ENCODE measurements around the gene IDE. TPM values are rescaled to one million over a fixed set of nuclear protein-coding genes. Genes with fewer than 3 reads are reported as not detected.
A peak's percentile ranks its signal among the peaks of the same experiment; 100 is the strongest.

IDE gene
- total and polyA plus RNA-seq, 2 of the 4 experiments (the other 2 are of a cell fraction): 9.3 to 27.4 TPM

GRCh38 chr10:92573091-92573797, 649 bp downstream of the IDE start:
- dilution Hi-C loops (cut with HindIII; ENCODE audit: low sequenced_read_pairs, unreplicated experiment): no loop called here
- WGBS, 2 experiments (ENCODE audit: extremely low coverage in 2 of 2, insufficient read length in 1 of 2): 1% methylated on average over 23 of the region's 56 CpGs; no CpG with 5 or more reads in 1 of the 2 experiments
- TF ChIP-seq RAD21 (IDR thresholded peaks at IDR 0.05; ENCODE audit: low read length) (no peak), MAZ (IDR thresholded peaks at IDR 0.05; ENCODE audit: borderline replicate concordance, low read depth, low read length) (no peak), SMC3 (IDR thresholded peaks at IDR 0.05; ENCODE audit: low read depth, low read length) (no peak), POLR2A (IDR thresholded peaks at IDR 0.05; ENCODE audit: low read depth, low read length) (peak; percentile 71; the same call in 1 of the 2 replicates), NFE2L2 (IDR thresholded peaks at IDR 0.05; ENCODE audit: low read depth, low read length) (no peak), FOS (IDR thresholded peaks at IDR 0.05; ENCODE audit: low read depth, low read length) (no peak), MAFK (IDR thresholded peaks at IDR 0.05; ENCODE audit: low read depth, low read length) (no peak), CTCF (conservative IDR thresholded peaks at IDR 0.05; ENCODE audit: low read depth, low read length) (peak; percentile 18; the same call in 1 of the 2 replicates)
- Histone ChIP-seq H2BK5ac (ENCODE audit: low read depth, low read length, poor library complexity, severe bottlenecking) (peak overlapping the region; percentile 83), H2BK20ac (ENCODE audit: low read depth, low read length) (0 out of 2 replicates have a peak overlapping the region, but pooled peaks have one; percentile 12), H3K36me3 (ENCODE audit: control insufficient read depth, insufficient read depth, low read length) (no peaks in the 10 kb centered on the region), H2AK9ac (replicated peaks; ENCODE audit: low read depth, low read length, poor library complexity) (peak overlapping the region; percentile 88), H4K5ac (ENCODE audit: low read depth, low read length) (peak overlapping the region; percentile 25), H3K4me3 (ENCODE audit: insufficient read depth, low read depth, low read length) (peak overlapping the region; percentile 70), H2AK5ac (ENCODE audit: low read depth, low read length) (peak overlapping the region; percentile 79; the same call in 1 of the 2 replicates), H2AFZ (replicated peaks; ENCODE audit: low read length, poor library complexity) (peak overlapping the region; percentile 99), H3K9ac (ENCODE audit: low read depth, low read length) (peak overlapping the region; percentile 74), H3K27ac (ENCODE audit: insufficient read depth, low read length) (peak overlapping the region; percentile 91), H3K9me3 (ENCODE audit: control insufficient read depth, insufficient read depth, low read length) (no peaks in the 10 kb centered on the region), H3K27me3 (ENCODE audit: control insufficient read depth, insufficient read depth, low read length) (no peaks in the 10 kb centered on the region), H3K4ac (ENCODE audit: low read depth, low read length) (peak overlapping the region; percentile 80), H4K91ac (ENCODE audit: insufficient read depth, low read depth, low read length) (peak overlapping the region; percentile 37), H3K9me1 (ENCODE audit: insufficient read depth, low read length) (peaks cover 7% of the 10 kb centered on the region), H3K4me2 (ENCODE audit: low read depth, low read length) (peak overlapping the region; percentile 89), H4K8ac (ENCODE audit: low read depth in 2 of 2, low read length in 2 of 2) (peak overlapping the region; percentile 63 to 77), H3K4me1 (ENCODE audit: control insufficient read depth, insufficient read depth, low read length) (peaks cover 4% of the 10 kb centered on the region), H3K18ac (ENCODE audit: low read depth, low read length) (peak overlapping the region; percentile 1), H4K20me1 (ENCODE audit: insufficient read depth, low read length) (peaks cover 23% of the 10 kb centered on the region), H3K23ac (ENCODE audit: low read depth, low read length) (peak overlapping the region; percentile 89), H2BK120ac (ENCODE audit: low read depth, low read length) (peak overlapping the region; percentile 60), H3K14ac (replicated peaks; ENCODE audit: low read depth, low read length) (peak overlapping the region; percentile 41), H2BK15ac (ENCODE audit: low read depth, low read length) (peak overlapping the region; percentile 1; the same call in 1 of the 3 replicates), H3K56ac (ENCODE audit: extremely low read depth, insufficient read depth, low read length) (peak overlapping the region; percentile 86), H3K79me1 (ENCODE audit: low read depth in 1 of 2, low read length in 2 of 2) (peaks cover 10 to 41% of the 10 kb centered on the region in 2 experiments)
- in situ Hi-C loops (cut with MboI; ENCODE audit: low sequenced_read_pairs): no loop called here
- ATAC-seq (ENCODE audit: low read depth): peak; percentile 16
- ChIA-PET POLR2A (ENCODE audit: unreplicated experiment) (interaction anchor here (1.0 kb wide), 1 partner anchor 40 kb away, joined by 3 read pairs; no protein-coding TSS in a partner anchor), CTCF (interaction anchor here (0.6 to 4.0 kb wide), 5 partner anchors 18 to 83 kb away, joined by 3 to 20 read pairs (median 7); no protein-coding TSS in a partner anchor)
- DNase-seq: peak; percentile 36
- BruUV-seq (replicated peaks): no TSS peak
- intact Hi-C loops (cut with micrococcal nuclease): loop anchor here (2.0 to 10.0 kb wide), 3 partner anchors 28 to 488 kb away; no protein-coding TSS in a partner anchor
